Measurements from ENCODE around the gene TPCN1.

DNA sequence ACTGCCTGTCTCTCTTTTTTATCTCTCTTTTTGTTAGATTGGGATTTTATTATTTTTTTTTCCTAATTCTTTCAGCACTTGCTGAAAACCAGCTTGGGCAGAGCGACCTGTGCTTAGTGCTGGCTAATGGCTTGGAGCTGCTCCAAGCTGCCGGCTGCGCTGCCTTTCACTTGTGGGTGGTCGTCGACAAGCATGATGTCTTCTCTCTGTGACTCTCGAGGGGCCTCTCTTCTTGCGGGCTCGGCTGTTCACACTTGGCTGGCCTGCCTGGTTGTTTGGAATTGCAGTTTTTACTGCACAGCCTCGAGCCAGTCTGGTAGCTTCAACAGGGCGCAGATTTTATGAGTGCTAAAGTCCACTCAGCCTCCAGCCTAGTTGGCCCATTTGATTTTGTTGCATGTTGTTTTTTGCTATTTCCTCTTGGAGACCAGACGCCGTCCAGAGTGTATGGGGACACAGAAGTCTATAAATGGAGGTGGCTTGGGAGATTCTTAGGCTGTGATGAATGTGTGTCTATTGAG lies 18.6 kb downstream of the TPCN1 start:
- TF ChIP-seq, protein P1, sequence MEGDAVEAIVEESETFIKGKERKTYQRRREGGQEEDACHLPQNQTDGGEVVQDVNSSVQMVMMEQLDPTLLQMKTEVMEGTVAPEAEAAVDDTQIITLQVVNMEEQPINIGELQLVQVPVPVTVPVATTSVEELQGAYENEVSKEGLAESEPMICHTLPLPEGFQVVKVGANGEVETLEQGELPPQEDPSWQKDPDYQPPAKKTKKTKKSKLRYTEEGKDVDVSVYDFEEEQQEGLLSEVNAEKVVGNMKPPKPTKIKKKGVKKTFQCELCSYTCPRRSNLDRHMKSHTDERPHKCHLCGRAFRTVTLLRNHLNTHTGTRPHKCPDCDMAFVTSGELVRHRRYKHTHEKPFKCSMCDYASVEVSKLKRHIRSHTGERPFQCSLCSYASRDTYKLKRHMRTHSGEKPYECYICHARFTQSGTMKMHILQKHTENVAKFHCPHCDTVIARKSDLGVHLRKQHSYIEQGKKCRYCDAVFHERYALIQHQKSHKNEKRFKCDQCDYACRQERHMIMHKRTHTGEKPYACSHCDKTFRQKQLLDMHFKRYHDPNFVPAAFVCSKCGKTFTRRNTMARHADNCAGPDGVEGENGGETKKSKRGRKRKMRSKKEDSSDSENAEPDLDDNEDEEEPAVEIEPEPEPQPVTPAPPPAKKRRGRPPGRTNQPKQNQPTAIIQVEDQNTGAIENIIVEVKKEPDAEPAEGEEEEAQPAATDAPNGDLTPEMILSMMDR (IDR thresholded peaks at IDR 0.05), result no peak
- TF ChIP-seq, protein P2, sequence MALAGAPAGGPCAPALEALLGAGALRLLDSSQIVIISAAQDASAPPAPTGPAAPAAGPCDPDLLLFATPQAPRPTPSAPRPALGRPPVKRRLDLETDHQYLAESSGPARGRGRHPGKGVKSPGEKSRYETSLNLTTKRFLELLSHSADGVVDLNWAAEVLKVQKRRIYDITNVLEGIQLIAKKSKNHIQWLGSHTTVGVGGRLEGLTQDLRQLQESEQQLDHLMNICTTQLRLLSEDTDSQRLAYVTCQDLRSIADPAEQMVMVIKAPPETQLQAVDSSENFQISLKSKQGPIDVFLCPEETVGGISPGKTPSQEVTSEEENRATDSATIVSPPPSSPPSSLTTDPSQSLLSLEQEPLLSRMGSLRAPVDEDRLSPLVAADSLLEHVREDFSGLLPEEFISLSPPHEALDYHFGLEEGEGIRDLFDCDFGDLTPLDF (CRISPR knock-in tag; IDR thresholded peaks at IDR 0.05), result no peak
- no peak for TF ChIP-seq GABPB1 (CRISPR knock-in tag; IDR thresholded peaks at IDR 0.05)
- TF ChIP-seq NFE2L1 (CRISPR knock-in tag; IDR thresholded peaks at IDR 0.05), result no peak
- TF ChIP-seq, protein P3, sequence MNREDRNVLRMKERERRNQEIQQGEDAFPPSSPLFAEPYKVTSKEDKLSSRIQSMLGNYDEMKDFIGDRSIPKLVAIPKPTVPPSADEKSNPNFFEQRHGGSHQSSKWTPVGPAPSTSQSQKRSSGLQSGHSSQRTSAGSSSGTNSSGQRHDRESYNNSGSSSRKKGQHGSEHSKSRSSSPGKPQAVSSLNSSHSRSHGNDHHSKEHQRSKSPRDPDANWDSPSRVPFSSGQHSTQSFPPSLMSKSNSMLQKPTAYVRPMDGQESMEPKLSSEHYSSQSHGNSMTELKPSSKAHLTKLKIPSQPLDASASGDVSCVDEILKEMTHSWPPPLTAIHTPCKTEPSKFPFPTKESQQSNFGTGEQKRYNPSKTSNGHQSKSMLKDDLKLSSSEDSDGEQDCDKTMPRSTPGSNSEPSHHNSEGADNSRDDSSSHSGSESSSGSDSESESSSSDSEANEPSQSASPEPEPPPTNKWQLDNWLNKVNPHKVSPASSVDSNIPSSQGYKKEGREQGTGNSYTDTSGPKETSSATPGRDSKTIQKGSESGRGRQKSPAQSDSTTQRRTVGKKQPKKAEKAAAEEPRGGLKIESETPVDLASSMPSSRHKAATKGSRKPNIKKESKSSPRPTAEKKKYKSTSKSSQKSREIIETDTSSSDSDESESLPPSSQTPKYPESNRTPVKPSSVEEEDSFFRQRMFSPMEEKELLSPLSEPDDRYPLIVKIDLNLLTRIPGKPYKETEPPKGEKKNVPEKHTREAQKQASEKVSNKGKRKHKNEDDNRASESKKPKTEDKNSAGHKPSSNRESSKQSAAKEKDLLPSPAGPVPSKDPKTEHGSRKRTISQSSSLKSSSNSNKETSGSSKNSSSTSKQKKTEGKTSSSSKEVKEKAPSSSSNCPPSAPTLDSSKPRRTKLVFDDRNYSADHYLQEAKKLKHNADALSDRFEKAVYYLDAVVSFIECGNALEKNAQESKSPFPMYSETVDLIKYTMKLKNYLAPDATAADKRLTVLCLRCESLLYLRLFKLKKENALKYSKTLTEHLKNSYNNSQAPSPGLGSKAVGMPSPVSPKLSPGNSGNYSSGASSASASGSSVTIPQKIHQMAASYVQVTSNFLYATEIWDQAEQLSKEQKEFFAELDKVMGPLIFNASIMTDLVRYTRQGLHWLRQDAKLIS (CRISPR knock-in tag; IDR thresholded peaks at IDR 0.05; ENCODE audit: borderline replicate concordance), result no peak
- TF ChIP-seq ATF1 (CRISPR knock-in tag; IDR thresholded peaks at IDR 0.05), result no peak
- TF ChIP-seq NR1H2 (CRISPR knock-in tag; IDR thresholded peaks at IDR 0.05), result no peak
- TF ChIP-seq, protein P4, sequence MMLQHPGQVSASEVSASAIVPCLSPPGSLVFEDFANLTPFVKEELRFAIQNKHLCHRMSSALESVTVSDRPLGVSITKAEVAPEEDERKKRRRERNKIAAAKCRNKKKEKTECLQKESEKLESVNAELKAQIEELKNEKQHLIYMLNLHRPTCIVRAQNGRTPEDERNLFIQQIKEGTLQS (CRISPR knock-in tag; conservative IDR thresholded peaks at IDR 0.05), result no peak
- TF ChIP-seq, protein P5, sequence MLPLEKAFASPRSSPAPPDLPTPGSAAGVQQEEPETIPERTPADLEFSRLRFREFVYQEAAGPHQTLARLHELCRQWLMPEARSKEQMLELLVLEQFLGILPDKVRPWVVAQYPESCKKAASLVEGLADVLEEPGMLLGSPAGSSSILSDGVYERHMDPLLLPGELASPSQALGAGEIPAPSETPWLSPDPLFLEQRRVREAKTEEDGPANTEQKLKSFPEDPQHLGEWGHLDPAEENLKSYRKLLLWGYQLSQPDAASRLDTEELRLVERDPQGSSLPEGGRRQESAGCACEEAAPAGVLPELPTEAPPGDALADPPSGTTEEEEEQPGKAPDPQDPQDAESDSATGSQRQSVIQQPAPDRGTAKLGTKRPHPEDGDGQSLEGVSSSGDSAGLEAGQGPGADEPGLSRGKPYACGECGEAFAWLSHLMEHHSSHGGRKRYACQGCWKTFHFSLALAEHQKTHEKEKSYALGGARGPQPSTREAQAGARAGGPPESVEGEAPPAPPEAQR (CRISPR knock-in tag; IDR thresholded peaks at IDR 0.05), result no peak
